Measurements from ENCODE around the gene DENND1C.
"Not testable (repeated sequence)": the region's sequence is repeated elsewhere in the genome, so short reads cannot be mapped to it uniquely, and the experiment has no call there.

DENND1C gene

DNA sequence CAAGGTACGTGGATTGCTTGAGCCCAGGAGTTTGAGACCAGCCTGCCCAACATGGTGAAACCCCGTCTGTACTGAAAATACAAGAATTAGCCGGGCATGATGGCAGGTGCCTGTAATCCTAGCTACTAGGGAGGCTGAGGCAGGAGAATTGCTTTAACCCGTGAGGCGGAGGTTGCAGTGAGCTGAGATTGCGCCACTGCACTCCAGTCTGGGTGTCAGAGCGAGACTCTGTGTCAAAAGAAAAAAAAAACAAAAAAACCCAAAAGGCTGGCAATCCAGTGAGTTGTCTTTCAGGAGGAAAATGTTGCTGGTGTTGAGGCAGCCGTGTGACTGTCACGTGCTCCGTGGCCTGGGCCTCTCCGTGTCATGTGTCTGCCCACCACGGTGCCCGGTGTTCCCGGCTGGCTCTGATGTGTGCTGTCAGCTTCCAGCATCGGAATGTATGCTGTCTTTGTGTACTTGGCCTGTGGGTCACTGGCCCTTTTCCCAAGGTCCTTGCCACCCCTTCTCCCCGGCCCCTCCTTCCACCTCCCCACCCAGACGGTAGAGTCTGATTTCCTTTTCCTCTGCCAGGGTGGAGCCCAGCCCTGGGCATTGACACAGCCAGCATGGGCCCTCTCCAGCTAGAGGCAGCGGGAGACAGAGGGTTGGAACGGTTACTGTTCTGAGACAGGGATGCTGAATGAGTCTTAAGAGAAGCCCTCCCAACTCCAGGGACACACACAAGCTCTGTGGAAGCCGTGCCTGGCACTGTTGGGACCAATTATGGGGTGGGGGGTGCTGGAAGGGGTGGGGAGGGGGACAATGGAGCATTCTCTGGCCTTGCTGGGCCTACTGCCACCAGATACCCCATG lies 27.8 kb upstream of the DENND1C start:
- in situ Hi-C loops (cut with HindIII; ENCODE audit: low sequenced_read_pairs): no loop called here

DNA sequence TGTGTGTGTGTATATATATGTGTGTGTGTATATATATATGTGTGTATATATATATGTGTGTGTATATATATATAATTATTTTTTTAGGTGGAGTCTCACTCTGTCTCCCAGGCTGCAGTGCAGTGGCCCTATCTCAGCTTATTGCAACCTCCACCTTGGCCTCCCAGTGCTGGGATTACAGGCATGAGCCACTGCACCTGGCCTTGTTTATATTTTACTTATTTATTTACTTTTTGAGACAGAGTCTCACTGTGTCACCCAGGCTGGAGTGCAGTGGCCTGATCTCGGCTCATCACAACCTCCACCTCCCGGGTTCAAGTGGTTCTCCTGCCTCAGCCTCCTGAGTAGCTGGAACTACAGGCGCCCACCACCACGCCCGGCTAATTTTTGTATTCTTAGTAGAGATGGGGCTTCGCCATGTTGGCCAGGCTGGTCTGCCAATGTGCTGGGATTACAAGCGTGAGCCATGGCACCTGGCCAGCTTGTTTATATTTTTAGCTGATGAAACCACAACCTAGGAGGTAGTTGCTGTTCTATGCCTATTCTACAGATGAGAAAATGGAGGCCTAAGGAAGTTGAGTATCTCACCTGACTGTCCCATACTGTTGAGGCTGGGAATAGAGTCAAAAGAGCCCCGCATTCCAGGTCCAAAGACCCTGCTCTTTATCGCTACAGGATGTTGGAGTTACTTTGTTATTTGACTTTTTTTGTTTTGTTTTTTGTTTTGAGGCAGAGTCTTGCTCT lies 26.6 kb upstream of the DENND1C start:
- in situ Hi-C loops (cut with HindIII; ENCODE audit: low sequenced_read_pairs): not testable (repeated sequence)

DNA sequence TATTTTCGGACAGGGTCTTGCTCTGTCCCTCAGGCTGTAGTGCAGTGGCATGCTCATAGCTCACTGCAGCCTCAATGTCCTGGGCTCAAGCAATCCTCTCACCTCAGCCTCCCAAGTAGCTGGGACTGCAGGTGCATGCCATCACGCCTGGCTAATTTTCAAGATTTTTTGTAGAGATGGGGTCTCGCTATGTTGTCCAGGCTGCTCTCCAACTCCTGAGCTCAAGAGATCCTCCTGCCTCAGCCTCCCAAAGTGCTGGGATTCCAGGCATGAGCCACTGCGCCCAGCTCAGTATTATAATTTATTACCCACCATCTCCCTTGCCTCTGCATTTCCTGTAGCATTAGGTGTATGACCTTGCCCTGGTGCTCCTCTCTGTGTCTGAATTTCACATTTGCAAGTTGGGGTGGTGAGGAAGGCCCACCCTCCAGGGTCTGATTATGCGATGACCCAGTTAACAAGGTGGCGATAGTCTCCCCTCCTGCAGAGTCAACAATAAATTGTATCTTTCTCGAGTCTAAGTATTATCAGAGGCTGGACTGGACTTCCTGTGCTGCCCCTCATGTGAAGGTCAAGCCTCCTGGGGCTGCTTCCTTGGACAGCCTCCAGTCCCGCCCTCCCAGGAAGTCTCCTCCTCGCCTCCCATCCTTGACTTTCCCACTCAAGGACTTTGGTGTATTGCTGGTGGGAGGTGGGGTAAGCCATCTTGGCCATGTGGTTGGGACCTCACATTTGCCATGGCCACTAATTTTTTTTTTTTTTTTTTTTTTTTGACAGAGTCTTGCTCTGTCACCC lies 22.0 kb upstream of the DENND1C start:
- in situ Hi-C loops (cut with HindIII; ENCODE audit: low sequenced_read_pairs): no loop called here

DNA sequence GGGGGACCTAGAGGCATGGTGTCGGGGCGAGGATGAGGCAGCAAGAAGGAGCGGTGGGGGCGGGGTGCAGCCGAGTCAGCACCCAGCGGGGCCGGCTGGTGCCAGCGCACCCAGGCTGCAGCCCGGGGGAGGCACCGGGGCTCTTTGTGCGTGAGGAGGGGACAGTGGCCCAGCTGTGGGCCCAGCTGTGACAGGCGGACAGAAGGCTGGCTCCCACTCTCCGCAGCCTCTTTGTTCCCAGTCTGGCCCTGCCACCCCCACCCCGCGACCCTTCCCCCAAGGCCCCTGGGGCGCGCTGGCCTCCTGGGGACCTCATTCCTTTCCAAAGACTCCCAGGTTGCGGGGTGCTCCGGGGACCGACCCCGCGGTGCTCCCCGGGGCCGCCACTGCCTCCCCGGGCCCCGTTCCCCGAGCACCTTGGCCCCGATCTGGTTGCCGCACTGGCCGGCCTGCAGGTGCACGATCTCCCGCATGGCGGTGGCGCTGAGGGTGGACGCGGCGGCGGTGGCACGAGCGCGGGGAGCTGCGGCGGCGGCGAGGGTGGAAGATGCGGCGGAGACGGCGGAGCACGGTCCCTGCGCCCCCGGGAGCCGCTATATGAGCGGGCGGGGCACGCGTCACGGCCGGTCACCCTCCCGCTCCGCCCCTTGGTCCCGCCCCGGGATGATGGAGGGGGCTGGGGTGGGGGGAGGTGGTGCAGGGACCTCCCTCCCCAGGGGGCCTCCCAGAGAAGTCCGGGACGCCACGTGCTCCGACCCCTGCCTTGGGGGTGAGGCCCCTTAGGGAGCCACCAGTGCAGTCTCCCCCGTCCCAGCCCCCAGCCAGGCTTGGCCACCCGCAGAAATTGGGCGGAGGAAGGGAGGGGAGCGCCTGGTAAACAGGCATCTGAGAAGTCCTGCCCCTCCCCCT lies 20.4 kb upstream of the DENND1C start, which contains the start of gene TUBB4A:
TSS of gene TUBB4A (minus strand) at position 570 of the 909 bp plus-strand sequence. CDS start at position 473, 97 bp downstream.
- in situ Hi-C loops (cut with HindIII; ENCODE audit: low sequenced_read_pairs): no loop called here

DNA sequence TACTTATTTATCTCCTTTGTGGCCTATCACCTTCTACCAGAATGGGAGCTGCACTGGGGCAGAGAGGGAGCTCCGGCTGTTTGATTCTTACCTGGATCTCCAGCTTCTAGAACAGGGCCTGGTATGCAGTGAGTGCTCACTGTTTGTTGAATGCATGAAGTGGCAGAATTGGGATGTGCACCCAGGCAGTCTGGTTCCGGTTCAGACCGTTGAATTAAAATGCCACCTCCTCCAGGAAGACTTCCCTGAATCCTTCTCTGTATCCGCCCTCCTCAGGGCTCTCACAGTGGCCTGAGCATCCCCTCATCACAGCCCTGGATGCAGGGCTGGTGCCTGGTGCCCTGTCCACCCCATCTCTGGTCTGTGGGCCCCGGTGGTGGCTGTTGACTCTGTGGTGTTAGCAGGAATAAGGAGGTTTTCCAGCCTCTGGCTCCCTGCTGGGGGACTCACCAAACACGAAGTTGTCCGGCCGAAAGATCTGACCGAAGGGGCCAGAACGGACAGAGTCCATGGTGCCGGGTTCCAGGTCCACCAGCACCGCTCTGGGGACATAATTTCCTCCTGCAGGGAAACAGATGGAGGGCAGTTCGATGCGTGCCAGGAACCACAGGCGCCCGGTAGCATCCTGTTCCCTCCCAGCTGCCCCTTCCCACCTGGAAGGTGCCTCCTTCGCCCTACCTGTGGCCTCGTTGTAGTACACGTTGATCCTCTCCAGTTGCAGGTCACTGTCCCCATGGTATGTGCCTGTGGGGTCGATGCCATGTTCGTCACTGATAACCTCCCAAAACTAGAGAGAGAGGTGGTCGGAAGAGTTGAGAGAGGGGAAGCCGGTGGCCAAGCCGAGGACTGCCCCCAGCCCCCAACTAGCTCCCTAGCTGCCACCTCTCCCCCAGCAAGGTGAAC lies 19.5 kb upstream of the DENND1C start:
- in situ Hi-C loops (cut with HindIII; ENCODE audit: low sequenced_read_pairs): no loop called here

DNA sequence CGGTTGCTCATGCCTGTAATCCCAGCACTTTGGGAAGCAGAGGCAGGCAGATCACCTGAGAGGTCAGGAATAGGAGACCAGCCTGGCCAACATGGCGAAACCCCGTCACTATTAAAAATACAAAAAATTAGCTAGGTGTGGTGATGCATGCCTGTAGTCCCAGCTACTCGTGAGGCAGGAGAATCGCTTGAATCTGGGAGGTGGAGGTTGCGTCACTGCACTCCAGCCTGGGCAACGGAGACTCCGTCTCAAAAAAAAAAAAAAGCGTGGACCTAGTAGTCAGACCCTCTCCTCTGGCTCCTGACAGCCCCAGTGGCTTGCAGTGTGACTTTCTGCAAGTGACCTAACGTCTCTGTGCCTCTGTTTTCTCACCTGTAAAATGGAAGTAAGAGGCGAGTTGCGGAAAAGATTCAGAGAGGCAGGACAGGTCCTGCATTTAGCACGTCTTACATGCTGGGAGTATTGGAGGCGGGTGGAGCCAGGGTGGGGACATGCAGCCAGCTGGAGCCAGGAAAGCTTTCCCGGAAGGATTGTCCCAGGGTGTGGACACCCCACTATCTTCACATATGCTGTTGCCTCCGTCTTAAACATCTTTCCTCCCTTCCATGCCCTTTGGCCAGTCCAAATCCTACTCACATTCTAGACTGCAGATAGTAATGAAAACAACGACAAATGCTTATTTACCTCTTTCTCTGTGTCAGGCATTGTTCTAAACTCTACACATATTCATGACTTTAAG lies 17.6 kb upstream of the DENND1C start:
- in situ Hi-C loops (cut with HindIII; ENCODE audit: low sequenced_read_pairs): no loop called here

DNA sequence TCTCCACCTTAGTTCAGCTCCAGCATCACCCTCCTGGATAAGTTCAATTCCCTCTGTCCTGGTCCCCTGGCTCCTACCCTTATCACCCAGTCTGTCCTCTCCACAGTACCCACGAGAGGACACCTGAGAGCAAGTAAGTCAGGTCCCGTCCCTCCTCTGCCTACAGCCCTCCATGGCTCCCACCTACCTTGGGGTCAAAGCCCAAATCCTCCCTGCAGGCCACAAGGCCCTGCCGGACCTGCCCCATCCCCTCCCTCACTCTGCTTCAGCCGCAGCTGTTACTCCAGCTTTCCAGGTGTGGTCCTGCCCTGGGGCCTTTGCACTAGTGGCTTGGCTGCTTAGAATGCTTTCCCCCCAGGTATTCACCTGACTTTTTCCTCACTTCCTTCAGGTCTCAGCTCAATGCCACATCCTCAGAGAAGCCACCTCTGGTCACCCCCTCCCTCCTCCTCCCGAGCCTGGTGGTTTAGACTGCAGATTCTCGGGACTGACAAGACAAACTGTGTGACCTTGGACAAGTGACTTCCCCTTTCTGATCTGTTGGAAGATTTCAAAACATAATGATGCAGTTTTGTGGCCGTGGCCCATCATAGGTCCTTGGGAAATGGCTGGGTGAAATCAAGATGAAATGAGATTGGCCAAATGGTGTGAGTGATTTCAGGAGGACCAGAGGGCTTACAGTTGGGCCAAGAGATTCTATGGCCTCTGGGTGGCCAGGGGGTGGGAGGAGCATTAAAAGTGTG lies 16.9 kb upstream of the DENND1C start:
- in situ Hi-C loops (cut with HindIII; ENCODE audit: low sequenced_read_pairs): no loop called here

DNA sequence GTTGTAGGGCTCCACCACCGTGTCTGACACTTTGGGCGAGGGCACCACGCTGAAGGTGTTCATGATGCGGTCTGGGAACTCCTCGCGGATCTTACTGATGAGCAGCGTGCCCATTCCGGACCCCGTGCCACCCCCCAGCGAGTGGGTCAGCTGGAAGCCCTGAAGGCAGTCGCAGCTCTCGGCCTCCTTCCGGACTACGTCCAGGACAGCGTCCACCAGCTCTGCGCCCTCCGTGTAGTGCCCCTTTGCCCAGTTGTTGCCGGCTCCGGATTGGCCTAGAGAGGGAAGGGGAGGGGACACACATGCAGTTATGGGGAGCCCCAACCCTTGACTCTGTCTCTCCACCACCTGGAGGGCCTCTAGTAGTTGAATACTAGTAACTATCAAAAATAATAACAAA lies 14.4 kb upstream of the DENND1C start:
- in situ Hi-C loops (cut with HindIII; ENCODE audit: low sequenced_read_pairs): no loop called here

DNA sequence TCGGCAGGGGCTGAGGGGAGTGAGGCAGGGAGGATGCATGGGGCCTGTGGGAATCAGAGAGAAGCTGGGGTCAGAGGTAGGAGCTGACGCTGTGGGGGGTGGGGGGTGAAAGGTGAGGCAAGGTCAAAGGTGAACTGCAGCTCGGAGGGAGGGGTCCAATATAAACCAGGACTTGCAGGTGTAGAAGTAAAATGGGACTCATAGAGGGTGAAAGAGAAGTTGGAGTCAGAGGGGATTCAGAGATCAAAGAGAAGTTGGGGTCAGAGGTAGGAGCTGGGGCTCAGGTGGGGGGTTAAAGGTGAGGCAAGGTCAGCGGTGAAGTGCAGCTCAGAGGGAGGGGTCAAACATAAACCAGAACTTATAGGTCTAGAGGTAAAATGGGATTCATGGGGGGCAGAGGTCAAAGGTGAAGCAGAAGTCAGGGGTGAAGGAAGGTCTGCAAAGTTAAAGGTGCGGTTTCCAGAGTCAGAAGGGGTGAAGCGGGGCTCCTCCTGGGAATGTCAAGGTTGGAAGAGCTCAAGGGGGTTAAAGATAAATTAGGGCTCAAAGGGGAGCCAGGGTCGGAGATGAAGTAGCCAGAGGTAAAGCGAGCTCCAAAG lies 12.9 kb upstream of the DENND1C start:
- in situ Hi-C loops (cut with HindIII; ENCODE audit: low sequenced_read_pairs): no loop called here

DNA sequence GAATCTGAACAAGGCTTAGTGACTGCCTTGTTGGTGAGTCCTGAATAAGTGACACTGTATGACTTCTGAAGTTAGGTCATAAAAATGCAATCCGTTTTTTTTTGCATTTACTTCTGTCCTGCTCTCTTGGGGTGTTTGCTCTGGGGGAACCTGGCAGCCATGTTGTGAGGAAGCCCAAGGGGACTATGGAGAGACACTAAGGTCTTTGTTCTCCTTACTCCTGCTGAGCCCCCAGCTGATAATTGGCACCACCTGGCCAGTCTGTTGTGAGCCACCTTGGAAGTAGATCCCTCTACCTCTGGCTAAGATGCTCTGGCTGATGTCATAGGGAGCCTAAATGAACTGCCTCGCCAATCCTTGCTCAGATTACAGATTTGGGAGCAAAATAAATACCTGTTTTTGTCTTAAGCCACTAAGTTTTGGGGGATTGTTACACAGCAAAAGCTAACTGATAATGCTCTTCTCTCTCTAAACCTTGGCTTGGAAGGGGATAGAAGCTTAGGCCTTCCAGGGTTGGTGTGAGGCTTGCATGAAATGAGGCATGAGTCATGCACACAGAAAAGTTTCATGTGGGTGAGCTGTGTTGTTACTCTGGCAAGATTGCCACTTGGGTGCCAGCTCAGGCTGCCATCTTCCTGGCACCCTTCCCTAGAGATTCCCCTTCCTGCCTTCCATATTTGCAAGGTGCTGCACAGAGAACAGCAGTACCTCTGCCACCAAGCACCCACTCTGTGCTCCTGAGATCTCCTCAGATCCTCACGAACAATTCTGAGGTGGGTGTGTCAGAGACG lies 10.4 kb upstream of the DENND1C start:
- in situ Hi-C loops (cut with HindIII; ENCODE audit: low sequenced_read_pairs): no loop called here

DNA sequence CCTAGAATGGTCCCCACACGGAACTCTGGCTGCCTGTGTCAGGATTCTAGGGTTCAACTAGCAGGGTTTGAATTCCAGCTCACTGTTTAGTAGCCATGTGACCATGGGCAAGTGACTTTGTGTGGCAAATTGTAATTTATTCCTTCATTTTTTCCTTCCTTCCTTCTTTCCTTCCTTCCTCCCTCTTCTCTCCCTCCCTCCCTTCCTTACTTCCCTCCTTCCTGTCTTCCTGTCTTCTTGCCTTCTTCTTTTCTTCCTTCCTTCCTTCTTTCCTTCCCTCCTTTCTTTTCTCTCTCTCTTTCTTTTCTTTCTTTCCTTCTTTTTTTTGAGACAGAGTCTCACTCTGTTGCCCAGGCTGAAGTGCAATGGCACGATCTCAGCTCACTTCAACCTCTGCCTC lies 8.5 kb upstream of the DENND1C start:
- in situ Hi-C loops (cut with HindIII; ENCODE audit: low sequenced_read_pairs): no loop called here

DNA sequence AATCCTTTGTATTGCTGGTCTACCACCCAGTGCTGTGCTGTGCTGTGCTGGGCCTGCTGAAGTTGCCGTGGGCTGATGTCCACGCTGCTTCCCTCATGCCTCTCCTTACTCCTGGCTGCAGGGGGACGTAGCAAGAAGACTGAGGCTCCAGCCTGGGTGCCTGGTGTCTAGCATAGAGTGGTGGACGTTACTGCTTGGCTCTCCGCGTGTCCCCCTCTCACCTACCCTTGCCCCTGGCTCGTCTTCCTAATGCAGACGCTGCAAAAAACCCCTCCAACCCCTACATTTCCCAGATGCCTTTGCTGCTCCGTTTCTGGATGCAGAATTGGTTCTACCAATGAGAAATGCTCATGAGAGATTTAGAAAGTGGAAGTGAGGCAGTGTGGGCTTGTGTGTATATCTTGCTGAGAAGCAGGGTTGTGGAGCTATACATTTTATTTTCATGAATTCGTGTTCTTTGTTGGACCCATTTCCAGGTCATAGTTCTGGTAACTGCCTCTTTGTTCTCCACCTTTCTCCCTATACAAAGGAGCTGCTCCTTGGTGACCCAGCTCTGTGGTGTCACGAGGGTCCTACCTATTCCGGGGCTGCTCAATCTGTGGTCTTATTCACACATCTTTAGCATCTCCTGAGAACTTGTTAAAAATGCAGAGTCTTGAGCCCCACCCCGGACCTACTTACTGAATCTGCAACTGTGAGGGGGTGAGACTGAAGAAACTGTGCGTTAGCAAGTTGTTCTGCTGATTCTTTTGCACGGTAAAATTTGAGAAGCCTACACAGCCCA lies 7.9 kb upstream of the DENND1C start:
- in situ Hi-C loops (cut with HindIII; ENCODE audit: low sequenced_read_pairs): no loop called here

DNA sequence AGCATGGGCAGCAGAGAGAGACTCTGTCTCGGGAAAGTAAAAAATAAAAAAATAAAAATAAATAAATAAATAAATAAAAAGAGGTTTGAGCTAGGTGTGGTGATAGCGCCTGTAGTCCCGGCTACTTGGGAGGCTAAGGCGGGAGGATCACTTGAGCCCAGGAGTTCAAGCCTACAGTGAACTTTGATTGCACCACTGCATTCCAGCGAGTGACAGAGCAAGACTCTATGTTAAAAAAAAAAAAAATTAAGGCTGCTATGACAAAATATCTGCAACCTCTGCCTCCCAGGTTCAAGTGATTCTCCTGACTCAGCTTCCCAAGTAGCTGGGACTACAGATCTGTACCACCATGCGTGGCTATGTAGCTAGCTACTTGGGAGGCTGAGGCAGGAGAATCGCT lies 3.2 kb upstream of the DENND1C start:
- in situ Hi-C loops (cut with HindIII; ENCODE audit: low sequenced_read_pairs): no loop called here

DNA sequence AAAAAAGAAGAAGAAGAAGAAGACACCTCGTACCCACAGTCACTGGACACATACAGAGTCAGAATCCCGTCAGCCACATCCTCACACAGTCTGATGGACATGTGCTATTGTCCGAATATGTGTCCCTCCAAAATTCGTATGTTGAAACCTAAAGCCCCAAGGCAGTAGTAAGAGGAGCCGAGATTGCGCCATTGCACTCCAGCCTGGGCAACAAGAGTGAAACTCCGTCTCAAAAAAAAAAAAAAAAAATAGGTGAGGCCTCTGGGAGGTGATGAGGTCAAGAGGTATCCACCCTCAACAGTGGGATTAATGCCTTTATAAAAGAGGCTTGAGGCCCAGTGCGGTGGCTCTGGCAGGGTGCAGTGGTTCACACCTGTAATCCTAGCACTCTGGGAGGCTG lies 2.6 kb upstream of the DENND1C start:
- in situ Hi-C loops (cut with HindIII; ENCODE audit: low sequenced_read_pairs): no loop called here

DNA sequence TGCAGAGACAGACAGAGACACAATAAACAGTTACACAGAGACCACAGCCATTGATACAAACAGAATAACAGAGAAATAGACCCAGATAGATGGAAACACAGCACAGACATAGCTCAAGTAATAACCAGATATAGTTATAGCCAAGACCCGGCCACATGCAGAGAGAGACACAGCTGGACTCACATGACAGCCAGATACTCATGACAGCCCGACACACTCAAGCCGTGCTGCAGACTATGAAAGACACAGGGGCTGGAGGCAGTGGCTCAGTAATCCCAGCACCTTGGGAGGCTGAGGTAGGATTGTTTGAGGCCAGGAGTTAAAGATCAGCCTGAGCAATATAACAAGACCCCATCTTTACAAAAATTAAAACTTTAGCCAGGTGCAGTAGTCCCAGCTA lies 1.6 kb upstream of the DENND1C start:
- in situ Hi-C loops (cut with HindIII; ENCODE audit: low sequenced_read_pairs): no loop called here

DNA sequence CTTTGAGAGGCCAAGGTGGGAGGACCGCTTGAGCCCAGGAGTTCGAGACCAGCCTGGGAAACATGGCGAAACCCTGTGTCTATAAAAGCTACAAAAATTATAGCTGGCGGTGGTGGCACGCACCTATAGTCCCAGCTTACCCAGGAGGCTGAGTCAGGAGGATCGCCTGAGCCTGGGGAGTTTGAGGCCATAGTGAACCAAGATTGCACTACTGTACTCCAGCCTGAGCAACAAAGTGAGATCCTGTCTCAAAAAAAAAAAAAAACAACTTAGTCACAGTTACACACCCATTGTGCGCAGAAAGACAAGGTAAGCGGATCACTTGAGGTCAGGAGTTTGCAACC lies 728 bp upstream of the DENND1C start:
- in situ Hi-C loops (cut with HindIII; ENCODE audit: low sequenced_read_pairs): no loop called here
